ENCODE results near the gene DAAM1. TPM values are rescaled to one million over a fixed set of nuclear protein-coding genes. Genes with fewer than 3 reads are reported as not detected.

DAAM1 gene
- total and polyA plus RNA-seq, 3 donors from 2014 or later, result 23.9 to 57.3 (median 54.6) TPM

DNA sequence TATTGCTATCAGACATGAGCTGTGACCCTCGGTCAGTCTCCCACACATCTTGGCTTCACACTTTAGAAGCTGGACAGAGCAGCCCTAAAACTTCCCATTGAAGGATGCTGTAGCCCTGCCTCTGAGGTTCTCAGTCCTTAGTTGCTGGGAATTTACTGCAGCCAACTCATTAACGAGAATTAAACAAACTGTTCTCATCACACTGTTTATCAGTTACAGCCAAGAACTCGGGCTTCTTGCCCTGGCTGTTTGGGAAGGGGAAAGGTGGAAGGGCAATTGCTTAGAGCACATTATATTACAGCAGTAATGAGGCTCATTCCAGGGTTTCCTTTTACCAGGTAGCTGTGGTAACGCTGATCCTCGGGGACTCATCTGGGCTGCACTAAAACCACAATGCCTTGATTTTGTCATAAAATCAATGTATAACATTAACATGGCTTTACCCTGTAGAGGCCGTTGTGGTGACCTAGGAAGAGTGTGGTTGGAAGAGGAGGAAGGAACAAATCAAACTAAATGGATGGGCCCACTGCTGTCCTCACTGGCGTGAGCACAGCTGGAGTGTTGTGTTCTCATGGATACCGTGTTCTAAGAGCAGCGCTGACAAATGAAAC lies 189.6 kb downstream of the DAAM1 start:
- no peaks in the 10 kb centered on the region for H3K9me3 ChIP-seq
- H3K27ac ChIP-seq, result peak overlapping the region in 1 of 2 donors; percentile 48
- H3K4me3 ChIP-seq, result no peak overlapping the region
- no peaks in the 10 kb centered on the region for H3K27me3 ChIP-seq
- H3K36me3 ChIP-seq (ENCODE audit: low read depth, missing control alignments), result no peaks in the 10 kb centered on the region
- H3K4me1 ChIP-seq, result peaks cover 17% of the 10 kb centered on the region
- TF ChIP-seq POLR2A (IDR thresholded peaks at IDR 0.05), result no peak
- TF ChIP-seq, protein P1, sequence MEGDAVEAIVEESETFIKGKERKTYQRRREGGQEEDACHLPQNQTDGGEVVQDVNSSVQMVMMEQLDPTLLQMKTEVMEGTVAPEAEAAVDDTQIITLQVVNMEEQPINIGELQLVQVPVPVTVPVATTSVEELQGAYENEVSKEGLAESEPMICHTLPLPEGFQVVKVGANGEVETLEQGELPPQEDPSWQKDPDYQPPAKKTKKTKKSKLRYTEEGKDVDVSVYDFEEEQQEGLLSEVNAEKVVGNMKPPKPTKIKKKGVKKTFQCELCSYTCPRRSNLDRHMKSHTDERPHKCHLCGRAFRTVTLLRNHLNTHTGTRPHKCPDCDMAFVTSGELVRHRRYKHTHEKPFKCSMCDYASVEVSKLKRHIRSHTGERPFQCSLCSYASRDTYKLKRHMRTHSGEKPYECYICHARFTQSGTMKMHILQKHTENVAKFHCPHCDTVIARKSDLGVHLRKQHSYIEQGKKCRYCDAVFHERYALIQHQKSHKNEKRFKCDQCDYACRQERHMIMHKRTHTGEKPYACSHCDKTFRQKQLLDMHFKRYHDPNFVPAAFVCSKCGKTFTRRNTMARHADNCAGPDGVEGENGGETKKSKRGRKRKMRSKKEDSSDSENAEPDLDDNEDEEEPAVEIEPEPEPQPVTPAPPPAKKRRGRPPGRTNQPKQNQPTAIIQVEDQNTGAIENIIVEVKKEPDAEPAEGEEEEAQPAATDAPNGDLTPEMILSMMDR (IDR thresholded peaks at IDR 0.05), result no peak
- intact Hi-C loops (cut with DNase I; ENCODE audit: low total_unique reads), result no loop called here
- peak; percentile 61 for DNase-seq
- WGBS, 2 donors, result 35 to 45% methylated on average over 9 of the region's 9 CpGs

DNA sequence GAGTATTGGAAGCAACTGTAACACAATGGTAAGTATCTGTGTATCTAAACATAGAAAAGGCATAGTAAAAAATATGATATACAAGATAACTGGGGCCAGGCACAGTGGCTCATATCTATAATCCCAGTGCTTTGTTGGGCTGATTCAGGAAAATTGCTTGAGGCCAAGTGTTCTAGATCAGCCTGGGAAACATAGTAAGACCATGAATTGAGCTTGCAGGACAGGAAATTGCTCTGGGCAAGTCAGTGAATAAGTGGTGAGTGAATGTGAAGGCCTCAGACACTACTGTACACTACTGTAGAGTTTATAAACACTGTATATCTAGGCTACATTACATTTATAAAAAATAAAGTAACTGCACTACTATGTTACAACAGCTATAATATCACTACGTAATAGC lies 201.5 kb downstream of the DAAM1 start:
- DNase-seq, result no peak
- intact Hi-C loops (cut with DNase I; ENCODE audit: low total_unique reads), result no loop called here
- no peak overlapping the region for H3K27ac ChIP-seq
- 93 to 97% methylated on average over 1 of the region's 1 CpG for WGBS, 2 donors
- no peak overlapping the region for H3K4me3 ChIP-seq
- no peaks in the 10 kb centered on the region for H3K27me3 ChIP-seq
- no peaks in the 10 kb centered on the region for H3K9me3 ChIP-seq
- TF ChIP-seq, protein P1 (IDR thresholded peaks at IDR 0.05), result no peak
- no peak for TF ChIP-seq POLR2A (IDR thresholded peaks at IDR 0.05)
- H3K4me1 ChIP-seq, result no peaks in the 10 kb centered on the region
- H3K36me3 ChIP-seq (ENCODE audit: low read depth, missing control alignments), result no peaks in the 10 kb centered on the region

DNA sequence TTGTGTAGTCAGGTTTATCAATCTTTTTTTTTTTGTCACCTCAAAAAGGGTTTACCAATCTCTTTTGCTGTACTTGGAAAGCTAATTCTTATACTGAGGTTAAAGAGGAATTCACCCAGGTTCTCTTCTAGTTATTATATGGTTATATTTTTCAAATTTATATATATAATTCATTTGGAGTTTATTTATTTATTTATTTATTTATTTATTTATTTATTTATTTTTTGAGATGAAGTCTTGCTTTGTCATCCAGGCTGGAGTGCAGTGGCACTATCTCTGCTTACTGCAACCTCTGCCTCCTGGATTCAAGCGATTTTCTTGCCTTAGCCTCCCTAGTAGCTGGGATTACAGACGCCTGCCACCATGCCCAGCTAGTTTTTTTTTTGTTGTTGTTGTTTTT lies 202.9 kb downstream of the DAAM1 start:
- Histone ChIP-seq H3K9me3 (no peaks in the 10 kb centered on the region), H3K4me3 (no peak overlapping the region), H3K27ac (no peak overlapping the region), H3K27me3 (no peaks in the 10 kb centered on the region), H3K36me3 (ENCODE audit: low read depth, missing control alignments) (no peaks in the 10 kb centered on the region), H3K4me1 (no peaks in the 10 kb centered on the region)
- 95 to 100% methylated on average over 2 of the region's 2 CpGs for WGBS, 2 donors
- TF ChIP-seq, protein P1 (IDR thresholded peaks at IDR 0.05), result no peak
- TF ChIP-seq POLR2A (IDR thresholded peaks at IDR 0.05), result no peak
- DNase-seq, result no peak
- intact Hi-C loops (cut with DNase I; ENCODE audit: low total_unique reads), result no loop called here

DNA sequence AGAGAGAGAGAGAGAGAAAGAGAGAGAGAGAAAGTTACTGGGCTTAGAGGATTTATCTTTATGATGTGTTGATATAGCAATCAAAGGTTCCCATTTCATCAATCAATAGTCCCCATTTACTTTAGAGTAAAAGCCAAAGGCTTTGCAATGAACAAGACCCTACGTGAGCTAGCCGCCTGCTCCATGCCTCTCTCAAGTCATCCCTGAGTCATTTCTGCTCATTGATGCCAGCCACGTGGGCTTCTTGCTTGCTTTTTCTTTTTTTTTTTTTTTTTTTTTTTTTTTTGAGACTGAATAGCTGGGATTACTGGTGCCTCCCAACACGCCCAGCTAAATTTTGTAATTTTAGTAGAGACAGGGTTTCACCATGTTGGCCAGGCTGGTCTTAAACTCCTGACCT lies 205.8 kb downstream of the DAAM1 start:
- WGBS, 2 donors, result 84 to 94% methylated on average over 4 of the region's 4 CpGs
- H3K4me1 ChIP-seq, result no peaks in the 10 kb centered on the region
- H3K36me3 ChIP-seq (ENCODE audit: low read depth, missing control alignments), result no peaks in the 10 kb centered on the region
- H3K27ac ChIP-seq, result no peak overlapping the region
- H3K9me3 ChIP-seq, result no peaks in the 10 kb centered on the region
- no peak overlapping the region for H3K4me3 ChIP-seq
- no peak for DNase-seq
- intact Hi-C loops (cut with DNase I; ENCODE audit: low total_unique reads), result no loop called here
- H3K27me3 ChIP-seq, result no peaks in the 10 kb centered on the region
- TF ChIP-seq POLR2A (IDR thresholded peaks at IDR 0.05), result no peak
- TF ChIP-seq, protein P1 (IDR thresholded peaks at IDR 0.05), result no peak

DNA sequence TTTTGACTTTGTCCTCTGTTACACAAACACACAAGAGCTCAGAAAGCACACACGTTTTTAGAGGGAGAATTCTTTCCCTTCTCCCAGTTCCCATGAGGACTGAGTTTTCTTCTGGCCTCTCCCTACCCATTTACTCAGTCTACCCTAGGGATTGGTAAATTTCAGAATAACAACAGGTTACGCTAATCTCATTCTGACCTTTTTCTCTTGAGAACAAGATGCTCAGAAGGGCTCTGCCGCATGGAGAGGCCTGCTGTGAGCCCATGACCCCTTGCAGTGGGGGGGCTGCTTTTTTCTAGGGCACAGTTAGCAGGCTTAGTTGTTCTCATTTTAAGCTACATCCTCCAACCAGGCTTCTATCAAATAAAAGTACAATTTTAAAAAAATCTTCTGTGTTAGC lies 207.2 kb downstream of the DAAM1 start:
- no peak for DNase-seq

More for the DNA sequence above, 207.2 kb downstream of the DAAM1 start:
- H3K36me3 ChIP-seq (ENCODE audit: low read depth, missing control alignments), result no peaks in the 10 kb centered on the region
- TF ChIP-seq, protein P1 (IDR thresholded peaks at IDR 0.05), result no peak
- TF ChIP-seq POLR2A (IDR thresholded peaks at IDR 0.05), result no peak
- no peaks in the 10 kb centered on the region for H3K4me1 ChIP-seq
- WGBS, 2 donors, result 54 to 55% methylated on average over 3 of the region's 3 CpGs
- no peak overlapping the region for H3K27ac ChIP-seq
- intact Hi-C loops (cut with DNase I; ENCODE audit: low total_unique reads), result no loop called here
- H3K4me3 ChIP-seq, result no peak overlapping the region
- H3K27me3 ChIP-seq, result no peaks in the 10 kb centered on the region
- no peaks in the 10 kb centered on the region for H3K9me3 ChIP-seq
